Measurements from ENCODE around the gene ALG9.
"Not testable (repeated sequence)": the region's sequence is repeated elsewhere in the genome, so short reads cannot be mapped to it uniquely, and the experiment has no call there.

ALG9 gene

GRCh38 chr11:111870886-111871692 is at the start of gene ALG9:
TSS of gene ALG9 (minus strand) at chr11:111871581. CDS start at chr11:111871482, 99 bp downstream.
- DNase-seq (ENCODE audit: low spot score): peak; percentile 74

- no peak for DNase-seq (ENCODE audit: low spot score)
These were observed 49.5 kb upstream of the ALG9 start for GRCh38 chr11:111920908-111921307.

- DNase-seq (ENCODE audit: low spot score): no peak
These were observed 47.2 kb upstream of the ALG9 start, which contains the start of gene C11orf52 for GRCh38 chr11:111918390-111919256. TSS of gene C11orf52 (plus strand) at chr11:111918913. CDS start at chr11:111918973, 60 bp downstream.

- no peak for DNase-seq (ENCODE audit: low spot score)
These were observed 46.4 kb upstream of the ALG9 start for GRCh38 chr11:111917788-111918187.

GRCh38 chr11:111917312-111917711 is 45.9 kb upstream of the ALG9 start:
- DNase-seq (ENCODE audit: low spot score): no peak

- no peak for DNase-seq (ENCODE audit: low spot score)
These were observed 45.4 kb upstream of the ALG9 start for GRCh38 chr11:111916768-111917167.

GRCh38 chr11:111913997-111914396 is 42.6 kb upstream of the ALG9 start:
- peak; percentile 84 for DNase-seq (ENCODE audit: low spot score)

GRCh38 chr11:111913031-111913861 is 41.9 kb upstream of the ALG9 start:
- DNase-seq (ENCODE audit: low spot score): no peak

- no peak for DNase-seq (ENCODE audit: low spot score)
These were observed 41.2 kb upstream of the ALG9 start, which contains the start of gene HSPB2 for GRCh38 chr11:111912535-111912934. TSS of gene HSPB2 (plus strand) at chr11:111912734. CDS start at chr11:111912830, 96 bp downstream.

- DNase-seq (ENCODE audit: low spot score): peak; percentile 86
These were observed 40.4 kb upstream of the ALG9 start, which contains the start of gene CRYAB for GRCh38 chr11:111911563-111912401. TSS of gene CRYAB (minus strand) at chr11:111911770. CDS start at chr11:111911724, 46 bp downstream.

- no peak for DNase-seq (ENCODE audit: low spot score)
These were observed 39.5 kb upstream of the ALG9 start for GRCh38 chr11:111910676-111911562.

- no peak for DNase-seq (ENCODE audit: low spot score)
These were observed 38.0 kb upstream of the ALG9 start for GRCh38 chr11:111909378-111909777.

GRCh38 chr11:111908639-111909305 is 37.4 kb upstream of the ALG9 start:
- DNase-seq (ENCODE audit: low spot score): no peak

GRCh38 chr11:111906680-111907079 is 35.3 kb upstream of the ALG9 start:
- no peak for DNase-seq (ENCODE audit: low spot score)

GRCh38 chr11:111905411-111905810 is 34.0 kb upstream of the ALG9 start:
- no peak for DNase-seq (ENCODE audit: low spot score)

GRCh38 chr11:111886844-111887243 is 15.5 kb upstream of the ALG9 start:
- DNase-seq (ENCODE audit: low spot score): no peak

- no peak for DNase-seq (ENCODE audit: low spot score)
These were observed 14.7 kb upstream of the ALG9 start for GRCh38 chr11:111886032-111886431.

GRCh38 chr11:111885053-111885452 is 13.7 kb upstream of the ALG9 start:
- not testable (repeated sequence) for DNase-seq (ENCODE audit: low spot score)

- DNase-seq (ENCODE audit: low spot score): no peak
These were observed 10.8 kb upstream of the ALG9 start for GRCh38 chr11:111882202-111882601.

Measured in hepatic stellate cell (primary cell).